ENCODE data around the gene DPYSL5. TPM values are rescaled to one million over a fixed set of nuclear protein-coding genes. Genes with fewer than 3 reads are reported as not detected.
A peak's percentile ranks its signal among the peaks of the same experiment; 100 is the strongest.
"Not testable (repeated sequence)": the region's sequence is repeated elsewhere in the genome, so short reads cannot be mapped to it uniquely, and the experiment has no call there.

DPYSL5 gene
- total RNA-seq, 2 donors from 2014 or later: not detected

GRCh38 chr2:26915316-26915715, 67.4 kb downstream of the DPYSL5 start:
- intact Hi-C loops (cut with DNase I): no loop called here

GRCh38 chr2:26916128-26916692, 68.3 kb downstream of the DPYSL5 start:
- DNase-seq (ENCODE audit: low spot score): no peak
- intact Hi-C loops (cut with DNase I): no loop called here

More at GRCh38 chr2:26915316-26915715, 67.4 kb downstream of the DPYSL5 start:
- DNase-seq (ENCODE audit: low spot score): no peak

- no peak for DNase-seq (ENCODE audit: low spot score)
- intact Hi-C loops (cut with DNase I): no loop called here
Observed at GRCh38 chr2:26917135-26917836, 69.4 kb downstream of the DPYSL5 start.

DNA sequence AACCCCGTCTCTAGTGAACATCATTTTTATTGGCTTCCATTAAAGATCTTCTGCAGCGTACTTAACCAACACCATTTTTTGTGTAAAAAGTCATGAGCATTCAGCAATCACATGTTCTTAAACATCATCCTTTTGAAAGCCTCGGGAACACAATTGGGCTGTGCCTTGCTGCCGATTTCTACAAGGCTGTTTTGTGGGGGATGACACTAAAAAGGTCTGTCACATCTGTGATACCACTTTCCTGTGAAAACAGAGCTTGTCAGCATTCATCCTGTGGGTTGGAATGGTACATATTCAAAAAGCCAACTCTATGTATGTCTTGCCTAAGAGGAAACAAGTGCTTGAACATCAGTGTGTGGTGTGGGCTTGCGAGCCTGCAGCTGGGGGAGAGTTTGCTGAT, 73.4 kb downstream of the DPYSL5 start:
- no peak for DNase-seq (ENCODE audit: low spot score)
- intact Hi-C loops (cut with DNase I): no loop called here

GRCh38 chr2:26922405-26923188, 74.7 kb downstream of the DPYSL5 start:
- DNase-seq (ENCODE audit: low spot score): no peak
- intact Hi-C loops (cut with DNase I): no loop called here

DNA sequence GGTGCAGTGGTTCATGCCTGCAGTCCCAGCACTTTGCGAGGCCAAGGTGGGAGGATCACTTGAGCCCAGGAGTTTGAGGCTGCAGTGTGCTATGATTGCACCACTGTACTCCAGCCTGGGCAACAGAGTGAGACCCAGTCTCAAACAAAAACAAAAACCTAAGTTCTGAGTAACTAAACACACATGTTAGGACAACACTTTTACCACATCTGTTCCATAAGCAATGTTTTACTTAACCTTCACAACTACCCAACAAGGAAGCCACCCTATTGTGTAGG, 75.2 kb downstream of the DPYSL5 start:
- DNase-seq (ENCODE audit: low spot score); intact Hi-C loops (cut with DNase I): not testable (repeated sequence)

DNA sequence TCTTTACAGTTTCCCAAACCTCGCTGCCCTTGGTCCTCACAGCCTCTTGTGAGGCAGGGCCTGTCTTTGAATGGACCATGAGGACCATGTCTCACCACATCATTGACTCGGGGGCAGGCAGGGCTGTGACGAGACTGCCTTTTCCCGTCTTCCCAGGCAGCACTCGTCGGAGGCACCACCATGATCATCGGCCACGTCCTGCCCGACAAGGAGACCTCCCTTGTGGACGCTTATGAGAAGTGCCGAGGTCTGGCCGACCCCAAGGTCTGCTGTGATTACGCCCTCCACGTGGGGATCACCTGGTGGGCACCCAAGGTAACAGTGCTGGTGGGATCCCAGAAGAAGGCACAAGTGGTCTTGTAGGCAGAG, 76.8 kb downstream of the DPYSL5 start:
- no peak for DNase-seq (ENCODE audit: low spot score)
- intact Hi-C loops (cut with DNase I): no loop called here

GRCh38 chr2:26925100-26925791, 77.3 kb downstream of the DPYSL5 start:
- no peak for DNase-seq (ENCODE audit: low spot score)
- intact Hi-C loops (cut with DNase I): no loop called here

- DNase-seq (ENCODE audit: low spot score): no peak
- intact Hi-C loops (cut with DNase I): no loop called here
Observed at GRCh38 chr2:26927221-26927620, 79.3 kb downstream of the DPYSL5 start.

- intact Hi-C loops (cut with DNase I): no loop called here
- no peak for DNase-seq (ENCODE audit: low spot score)
Observed at GRCh38 chr2:26932974-26933373, 85.0 kb downstream of the DPYSL5 start.

GRCh38 chr2:26933431-26934334, 85.8 kb downstream of the DPYSL5 start:
- no peak for DNase-seq (ENCODE audit: low spot score)
- intact Hi-C loops (cut with DNase I): no loop called here

DNA sequence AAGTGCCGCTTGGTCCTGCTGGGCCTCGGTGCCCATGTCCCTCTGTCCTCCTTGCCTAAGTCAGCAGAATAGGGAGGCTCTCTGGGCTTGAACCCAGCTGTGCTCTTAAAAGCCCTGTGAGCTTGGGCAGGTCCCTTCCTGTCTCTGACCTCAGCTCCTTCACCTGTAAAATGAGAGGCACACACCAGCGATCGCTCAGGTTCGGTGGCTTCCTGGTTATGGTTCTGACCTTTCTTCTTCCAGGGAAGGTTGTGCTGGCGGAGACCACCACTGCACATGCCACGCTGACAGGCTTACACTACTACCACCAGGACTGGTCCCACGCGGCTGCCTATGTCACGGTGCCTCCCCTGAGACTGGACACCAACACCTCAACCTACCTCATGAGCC, 86.4 kb downstream of the DPYSL5 start:
- intact Hi-C loops (cut with DNase I): no loop called here
- DNase-seq (ENCODE audit: low spot score): no peak

GRCh38 chr2:26934985-26935384, 87.1 kb downstream of the DPYSL5 start:
- no peak for DNase-seq (ENCODE audit: low spot score)
- intact Hi-C loops (cut with DNase I): no loop called here

DNA sequence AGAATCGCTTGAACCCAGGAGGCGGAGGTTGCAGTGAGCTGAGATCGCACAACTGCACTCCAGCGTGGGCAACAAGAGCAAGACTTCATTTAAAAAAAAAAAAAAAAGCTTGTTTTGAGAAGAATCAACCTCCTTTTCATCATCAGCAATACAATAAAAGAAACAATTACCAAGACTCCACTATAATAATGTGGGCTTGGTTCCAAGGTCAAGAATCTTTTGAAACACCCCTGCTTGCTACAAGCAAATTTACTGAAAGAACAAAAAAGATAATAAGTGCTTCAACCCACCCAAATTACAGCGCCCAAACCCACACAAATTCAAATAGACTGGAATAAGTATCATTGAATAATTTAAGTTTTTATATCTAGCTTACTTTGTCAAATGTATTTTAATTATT, 88.9 kb downstream of the DPYSL5 start:
- DNase-seq (ENCODE audit: low spot score): no peak
- intact Hi-C loops (cut with DNase I): no loop called here

DNA sequence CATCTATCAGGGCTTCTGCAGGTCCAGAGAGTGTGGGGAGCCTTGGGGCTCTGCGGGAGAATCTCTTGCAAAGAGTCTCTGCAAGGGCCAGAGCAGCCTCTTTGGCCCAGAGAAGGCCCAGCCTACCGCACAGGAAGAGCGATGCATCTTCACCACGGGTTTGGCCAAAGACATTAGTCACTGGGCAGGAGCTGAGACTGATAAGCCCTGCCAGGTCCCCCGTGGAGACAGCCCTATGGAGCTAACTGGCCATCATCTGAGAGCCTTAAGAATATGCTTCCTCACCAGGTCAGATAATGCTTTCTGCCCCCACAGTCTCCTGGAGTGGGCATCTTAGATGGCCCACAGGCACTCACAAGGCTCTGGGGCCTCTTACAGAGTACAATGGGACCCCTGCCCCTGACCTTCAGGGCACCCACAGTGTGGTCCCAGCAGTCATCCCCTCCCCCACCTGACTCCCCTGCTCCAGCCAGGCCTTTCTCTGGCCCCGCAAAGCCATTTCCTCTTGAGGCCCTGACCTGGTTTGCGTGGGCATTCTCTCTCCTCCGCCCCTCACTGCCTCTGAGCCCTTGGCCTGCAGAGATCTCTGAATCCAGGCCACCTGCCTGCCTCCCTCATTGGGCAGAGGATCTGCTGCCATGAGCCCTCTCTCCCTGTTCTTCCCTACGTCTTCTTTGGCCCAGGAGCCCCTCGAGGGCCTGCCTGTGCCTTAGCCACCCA, 90.6 kb downstream of the DPYSL5 start:
- intact Hi-C loops (cut with DNase I): no loop called here
- DNase-seq (ENCODE audit: low spot score): no peak

GRCh38 chr2:26940001-26940400, 92.1 kb downstream of the DPYSL5 start:
- intact Hi-C loops (cut with DNase I): loop anchor here in 1 of 2 donors (5.0 kb wide), 1 partner anchor 93 kb away; the partner anchor contains the start of gene DPYSL5
- no peak for DNase-seq (ENCODE audit: low spot score)

GRCh38 chr2:26941486-26941885, 93.6 kb downstream of the DPYSL5 start:
- no peak for DNase-seq (ENCODE audit: low spot score)
- intact Hi-C loops (cut with DNase I): loop anchor here in 1 of 2 donors (5.0 kb wide), 1 partner anchor 94 kb away; the partner anchor contains the start of gene DPYSL5

- intact Hi-C loops (cut with DNase I): loop anchor here (2.0 to 5.0 kb wide), 2 partner anchors 95 to 96 kb away; partner anchors contain the start of gene DPYSL5 (in 1 of the 2)
Observed at GRCh38 chr2:26942543-26943295, 94.8 kb downstream of the DPYSL5 start.

More at GRCh38 chr2:26942543-26943295, 94.8 kb downstream of the DPYSL5 start:
- DNase-seq (ENCODE audit: low spot score): peak; percentile 86

Data from posterior vena cava (tissue), 2 donors.